Measurements from ENCODE around the gene ROR2.
A peak's percentile ranks its signal among the peaks of the same experiment; 100 is the strongest.

The ROR2 gene

GRCh38 chr9:91732187-91733005 lies 217.6 kb downstream of the ROR2 start:
- no peak for DNase-seq

GRCh38 chr9:91730806-91731205 lies 219.2 kb downstream of the ROR2 start:
- DNase-seq, result no peak

- DNase-seq, result no peak
Measured at GRCh38 chr9:91729558-91729842, 220.5 kb downstream of the ROR2 start.

- no peak for DNase-seq
Measured at GRCh38 chr9:91727972-91728371, 222.1 kb downstream of the ROR2 start.

GRCh38 chr9:91727316-91727861 lies 222.6 kb downstream of the ROR2 start:
- peak; percentile 9 for DNase-seq

GRCh38 chr9:91726406-91727100 lies 223.5 kb downstream of the ROR2 start:
- no peak for DNase-seq

- no peak for DNase-seq
Measured at GRCh38 chr9:91725651-91726050, 224.4 kb downstream of the ROR2 start.

GRCh38 chr9:91724609-91725505 lies 225.2 kb downstream of the ROR2 start:
- DNase-seq, result no peak

- no peak for DNase-seq
Measured at GRCh38 chr9:91724068-91724440, 226.0 kb downstream of the ROR2 start.

GRCh38 chr9:91723420-91724067 lies 226.5 kb downstream of the ROR2 start:
- DNase-seq, result no peak

- DNase-seq, result no peak
Measured at GRCh38 chr9:91720751-91721705, 229.0 kb downstream of the ROR2 start.

GRCh38 chr9:91720313-91720712 lies 229.7 kb downstream of the ROR2 start:
- DNase-seq, result no peak

GRCh38 chr9:91718071-91718470 lies 232.0 kb downstream of the ROR2 start:
- DNase-seq, result no peak

- DNase-seq, result no peak
Measured at GRCh38 chr9:91716815-91717214, 233.2 kb downstream of the ROR2 start.

GRCh38 chr9:91716239-91716638 lies 233.8 kb downstream of the ROR2 start:
- DNase-seq, result no peak

GRCh38 chr9:91714874-91715615 lies 235.0 kb downstream of the ROR2 start:
- no peak for DNase-seq

- peak; percentile 16 for DNase-seq
Measured at GRCh38 chr9:91714020-91714806, 235.8 kb downstream of the ROR2 start.

- DNase-seq, result no peak
Measured at GRCh38 chr9:91712811-91713210, 237.2 kb downstream of the ROR2 start.

- peak; percentile 15 for DNase-seq
Measured at GRCh38 chr9:91711755-91712601, 238.1 kb downstream of the ROR2 start.

Data from CD4-positive, alpha-beta T cell treated with Interleukin-6 for 4 hours (primary cell).